ENCODE data around the gene PDE7B.

DNA sequence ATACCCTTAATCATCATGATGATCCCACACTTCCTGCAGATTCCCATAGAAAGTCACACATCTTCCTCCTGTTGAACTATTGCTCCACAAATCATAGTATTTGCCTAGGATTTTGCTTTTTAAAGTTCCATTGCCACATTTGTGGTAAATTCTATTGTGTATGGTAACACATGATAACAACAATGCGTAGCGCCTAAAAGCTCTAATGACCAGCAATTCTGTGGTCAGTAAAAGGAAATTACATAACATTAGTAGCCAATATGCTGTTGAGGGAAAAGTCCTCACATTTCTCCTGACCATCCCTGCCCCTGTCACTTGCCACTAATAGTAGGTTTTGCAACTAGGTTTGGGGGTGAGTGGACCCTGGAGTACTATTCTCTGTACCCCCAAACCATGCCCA, 31.8 kb upstream of the PDE7B start:
- TF ChIP-seq EP300 (IDR thresholded peaks at IDR 0.05; ENCODE audit: low read length): no peak
- no peak for TF ChIP-seq POLR2A (conservative IDR thresholded peaks at IDR 0.05)
- TF ChIP-seq CTBP1 (IDR thresholded peaks at IDR 0.05; ENCODE audit: borderline replicate concordance): no peak
- TF ChIP-seq CHD1 (IDR thresholded peaks at IDR 0.05; ENCODE audit: low read length): no peak
- no peak for TF ChIP-seq KAT8 (IDR thresholded peaks at IDR 0.05; ENCODE audit: low read depth)
- TF ChIP-seq CHD2 (IDR thresholded peaks at IDR 0.05; ENCODE audit: low read depth, low read length): no peak
- TF ChIP-seq, protein P1, sequence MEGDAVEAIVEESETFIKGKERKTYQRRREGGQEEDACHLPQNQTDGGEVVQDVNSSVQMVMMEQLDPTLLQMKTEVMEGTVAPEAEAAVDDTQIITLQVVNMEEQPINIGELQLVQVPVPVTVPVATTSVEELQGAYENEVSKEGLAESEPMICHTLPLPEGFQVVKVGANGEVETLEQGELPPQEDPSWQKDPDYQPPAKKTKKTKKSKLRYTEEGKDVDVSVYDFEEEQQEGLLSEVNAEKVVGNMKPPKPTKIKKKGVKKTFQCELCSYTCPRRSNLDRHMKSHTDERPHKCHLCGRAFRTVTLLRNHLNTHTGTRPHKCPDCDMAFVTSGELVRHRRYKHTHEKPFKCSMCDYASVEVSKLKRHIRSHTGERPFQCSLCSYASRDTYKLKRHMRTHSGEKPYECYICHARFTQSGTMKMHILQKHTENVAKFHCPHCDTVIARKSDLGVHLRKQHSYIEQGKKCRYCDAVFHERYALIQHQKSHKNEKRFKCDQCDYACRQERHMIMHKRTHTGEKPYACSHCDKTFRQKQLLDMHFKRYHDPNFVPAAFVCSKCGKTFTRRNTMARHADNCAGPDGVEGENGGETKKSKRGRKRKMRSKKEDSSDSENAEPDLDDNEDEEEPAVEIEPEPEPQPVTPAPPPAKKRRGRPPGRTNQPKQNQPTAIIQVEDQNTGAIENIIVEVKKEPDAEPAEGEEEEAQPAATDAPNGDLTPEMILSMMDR (IDR thresholded peaks at IDR 0.05 in 2 of 3, conservative IDR thresholded peaks at IDR 0.05 in 1 of 3; ENCODE audit: insufficient read depth in 2 of 3, low read depth in 1 of 3, low read length in 3 of 3): no peak
- no peak for TF ChIP-seq TAF1 (IDR thresholded peaks at IDR 0.05; ENCODE audit: control insufficient read depth, extremely low read depth, insufficient read depth, low read length, severe bottlenecking)
- TF ChIP-seq, protein P2, sequence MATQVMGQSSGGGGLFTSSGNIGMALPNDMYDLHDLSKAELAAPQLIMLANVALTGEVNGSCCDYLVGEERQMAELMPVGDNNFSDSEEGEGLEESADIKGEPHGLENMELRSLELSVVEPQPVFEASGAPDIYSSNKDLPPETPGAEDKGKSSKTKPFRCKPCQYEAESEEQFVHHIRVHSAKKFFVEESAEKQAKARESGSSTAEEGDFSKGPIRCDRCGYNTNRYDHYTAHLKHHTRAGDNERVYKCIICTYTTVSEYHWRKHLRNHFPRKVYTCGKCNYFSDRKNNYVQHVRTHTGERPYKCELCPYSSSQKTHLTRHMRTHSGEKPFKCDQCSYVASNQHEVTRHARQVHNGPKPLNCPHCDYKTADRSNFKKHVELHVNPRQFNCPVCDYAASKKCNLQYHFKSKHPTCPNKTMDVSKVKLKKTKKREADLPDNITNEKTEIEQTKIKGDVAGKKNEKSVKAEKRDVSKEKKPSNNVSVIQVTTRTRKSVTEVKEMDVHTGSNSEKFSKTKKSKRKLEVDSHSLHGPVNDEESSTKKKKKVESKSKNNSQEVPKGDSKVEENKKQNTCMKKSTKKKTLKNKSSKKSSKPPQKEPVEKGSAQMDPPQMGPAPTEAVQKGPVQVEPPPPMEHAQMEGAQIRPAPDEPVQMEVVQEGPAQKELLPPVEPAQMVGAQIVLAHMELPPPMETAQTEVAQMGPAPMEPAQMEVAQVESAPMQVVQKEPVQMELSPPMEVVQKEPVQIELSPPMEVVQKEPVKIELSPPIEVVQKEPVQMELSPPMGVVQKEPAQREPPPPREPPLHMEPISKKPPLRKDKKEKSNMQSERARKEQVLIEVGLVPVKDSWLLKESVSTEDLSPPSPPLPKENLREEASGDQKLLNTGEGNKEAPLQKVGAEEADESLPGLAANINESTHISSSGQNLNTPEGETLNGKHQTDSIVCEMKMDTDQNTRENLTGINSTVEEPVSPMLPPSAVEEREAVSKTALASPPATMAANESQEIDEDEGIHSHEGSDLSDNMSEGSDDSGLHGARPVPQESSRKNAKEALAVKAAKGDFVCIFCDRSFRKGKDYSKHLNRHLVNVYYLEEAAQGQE (IDR thresholded peaks at IDR 0.05; ENCODE audit: borderline replicate concordance): no peak
- TF ChIP-seq, protein P2 (CRISPR knock-in tag; IDR thresholded peaks at IDR 0.05; ENCODE audit: low read depth): no peak
